ENCODE results near the gene SKIL.

- TF ChIP-seq REST (IDR thresholded peaks at IDR 0.05; ENCODE audit: unreplicated experiment) (no peak), CTCF (conservative IDR thresholded peaks at IDR 0.05; ENCODE audit: low read depth in 2 of 2) (no peak), EZH2 (IDR thresholded peaks at IDR 0.05; ENCODE audit: low read depth, unreplicated experiment) (no peak), EZH2phosphoT487 (IDR thresholded peaks at IDR 0.05; ENCODE audit: unreplicated experiment) (no peak), CREB1 (CRISPR knock-in tag; IDR thresholded peaks at IDR 0.05; ENCODE audit: low read depth) (no peak), POLR2AphosphoS5 (IDR thresholded peaks at IDR 0.05; ENCODE audit: low read depth) (no peak), ZNF114 (CRISPR knock-in tag; IDR thresholded peaks at IDR 0.05) (no peak), JUNB (IDR thresholded peaks at IDR 0.05; ENCODE audit: unreplicated experiment) (no peak), NANOG (IDR thresholded peaks at IDR 0.05; ENCODE audit: borderline replicate concordance) (no peak), STAT1 (IDR thresholded peaks at IDR 0.05; ENCODE audit: unreplicated experiment) (no peak), ZNF331 (CRISPR knock-in tag; IDR thresholded peaks at IDR 0.05; ENCODE audit: low read depth) (no peak)
- TF ChIP-seq, protein P1, sequence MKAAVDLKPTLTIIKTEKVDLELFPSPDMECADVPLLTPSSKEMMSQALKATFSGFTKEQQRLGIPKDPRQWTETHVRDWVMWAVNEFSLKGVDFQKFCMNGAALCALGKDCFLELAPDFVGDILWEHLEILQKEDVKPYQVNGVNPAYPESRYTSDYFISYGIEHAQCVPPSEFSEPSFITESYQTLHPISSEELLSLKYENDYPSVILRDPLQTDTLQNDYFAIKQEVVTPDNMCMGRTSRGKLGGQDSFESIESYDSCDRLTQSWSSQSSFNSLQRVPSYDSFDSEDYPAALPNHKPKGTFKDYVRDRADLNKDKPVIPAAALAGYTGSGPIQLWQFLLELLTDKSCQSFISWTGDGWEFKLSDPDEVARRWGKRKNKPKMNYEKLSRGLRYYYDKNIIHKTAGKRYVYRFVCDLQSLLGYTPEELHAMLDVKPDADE (IDR thresholded peaks at IDR 0.05): no peak
Observed at GRCh38 chr3:170442947-170443346, 85.4 kb downstream of the SKIL start.

Measured in GM23338 (cell line).